Liver (tissue), 9 donors: ENCODE data around the gene GTF3C4. TPM values are rescaled to one million over a fixed set of nuclear protein-coding genes. Genes with fewer than 3 reads are reported as not detected.

Source experiments
- DNase-seq: peaks from one replicate; pipeline ENCODE4 v3.0.0-alpha.2; 2017; ENCODE audit warnings: low spot score
- H3K27ac ChIP-seq, 2 donors: one replicate each; pipeline ENCODE4 v1.7.0; 2013; ENCODE audit warnings: inconsistent platforms in 2 of 2, low read length in 2 of 2, control low read depth in 1 of 2, low read depth in 1 of 2, mild to moderate bottlenecking in 1 of 2
- H3K27me3 ChIP-seq, 4 donors: one replicate each; pipeline versions ENCODE4 v1.6.1 to v1.7.0; 2013; ENCODE audit warnings: low read length in 3 of 4, inconsistent platforms in 1 of 4, mild to moderate bottlenecking in 1 of 4, moderate library complexity in 1 of 4; ENCODE audit not compliant: control insufficient read depth in 4 of 4, insufficient read depth in 4 of 4
- H3K36me3 ChIP-seq, 4 donors: one replicate each; pipeline versions ENCODE4 v1.6.1 to v1.7.0; 2013; ENCODE audit warnings: low read length in 3 of 4, mild to moderate bottlenecking in 3 of 4, low read depth in 1 of 4, moderate library complexity in 1 of 4; ENCODE audit not compliant: control insufficient read depth in 4 of 4, insufficient read depth in 3 of 4
- H3K4me1 ChIP-seq, 4 donors: one replicate each; pipeline versions ENCODE4 v1.6.1 to v1.7.0; 2013; ENCODE audit warnings: low read length in 3 of 4, mild to moderate bottlenecking in 3 of 4, moderate library complexity in 1 of 4; ENCODE audit not compliant: control insufficient read depth in 4 of 4, insufficient read depth in 4 of 4
- H3K4me3 ChIP-seq, 3 donors: one replicate each; pipeline versions ENCODE4 v1.6.1 to v1.7.0; 2013; ENCODE audit warnings: low read length in 3 of 3, control low read depth in 1 of 3, low read depth in 1 of 3, mild to moderate bottlenecking in 1 of 3
- H3K9ac ChIP-seq, 2 donors: one replicate each; pipeline ENCODE4 v1.7.0; 2013; ENCODE audit warnings: low read length in 2 of 2, mild to moderate bottlenecking in 2 of 2, moderate library complexity in 2 of 2, control low read depth in 1 of 2, low read depth in 1 of 2
- H3K9me3 ChIP-seq, 4 donors: one replicate each; pipeline versions ENCODE4 v1.6.1 to v1.7.0; 2013; ENCODE audit warnings: low read length in 3 of 4; ENCODE audit not compliant: control insufficient read depth in 4 of 4
- ATF3 ChIP-seq: IDR thresholded peaks from 2 replicates; pipeline ENCODE4 v1.6.1; 2016; ENCODE audit warnings: antibody characterized with exemption
- CTCF ChIP-seq: fragments of 150-350 bp; IDR thresholded peaks from 2 replicates; pipeline ENCODE4 v1.5.1; 2017; ENCODE audit warnings: improper control_type of control experiment, low read depth, low read length; ENCODE audit not compliant: missing input control
- HNF4A ChIP-seq, 2 donors: conservative IDR thresholded peaks; 2 replicates each; pipeline ENCODE4 v1.6.1; 2016; ENCODE audit warnings: antibody characterized with exemption in 2 of 2, mild to moderate bottlenecking in 2 of 2
- MAX ChIP-seq: IDR thresholded peaks from 2 replicates; pipeline ENCODE4 v1.6.1; 2016; ENCODE audit warnings: antibody characterized with exemption
- RAD21 ChIP-seq, 2 donors: IDR thresholded peaks; 2 replicates each; pipeline ENCODE4 v1.6.1; 2016; ENCODE audit warnings: antibody characterized with exemption in 2 of 2, mild to moderate bottlenecking in 2 of 2
- REST ChIP-seq: IDR thresholded peaks from 2 replicates; pipeline ENCODE4 v1.6.1; 2016; ENCODE audit warnings: antibody characterized with exemption, mild to moderate bottlenecking
- RXRA ChIP-seq, 2 donors: IDR thresholded peaks; 2 replicates each; pipeline ENCODE4 v1.6.1; 2017 to 2018; ENCODE audit warnings: antibody characterized with exemption in 2 of 2, mild to moderate bottlenecking in 1 of 2
- SP1 ChIP-seq: IDR thresholded peaks from 2 replicates; pipeline ENCODE4 v1.6.1; 2018; ENCODE audit warnings: antibody characterized with exemption, mild to moderate bottlenecking
- TAF1 ChIP-seq: conservative IDR thresholded peaks from 2 replicates; pipeline ENCODE4 v1.6.1; 2016; ENCODE audit warnings: antibody characterized with exemption, mild to moderate bottlenecking
- YY1 ChIP-seq: IDR thresholded peaks from 2 replicates; pipeline ENCODE4 v1.6.1; 2016; ENCODE audit warnings: antibody characterized with exemption, mild to moderate bottlenecking
- WGBS: extraction: QIAGEN DNeasy Blood & Tissue Kit; methylation state at CpG from one replicate; pipeline ENCODE4 v1.1.7; 2013; 5-methylcytosine and 5-hydroxymethylcytosine counted together
- polyA plus RNA-seq, 2 donors: library from polyadenylated mRNA; stranded (reverse) in 1 of 2; unstranded in 1 of 2; fragments of 200-250 nt in 1 of 2; fragments of >200 nt in 1 of 2; fragmentation: Nextera tagmentation in 1 of 2; extraction: Ambion mirVana in 1 of 2; gene quantifications; one replicate each; pipeline versions ENCODE4 v1.2.1 to v1.2.3, GENCODE V29; 2013 to 2015
- total RNA-seq, 2 donors: library from RNA; depleted of rRNA; stranded (reverse); fragments of >200 nt; gene quantifications; one replicate each; pipeline ENCODE4 v1.2.3, GENCODE V29; 2014
- donor health status: healthy.
- donor health status: healthy.
- donor health status: healthy.
- donor health status: healthy.
- donor health status: healthy.

The GTF3C4 gene
- total and polyA plus RNA-seq, 4 donors = 1.4 to 7.2 (median 5.0) TPM

GRCh38 chr9:132656299-132656698 is 14.0 kb upstream of the GTF3C4 start:
- 93% methylated on average over 7 of the region's 7 CpGs for WGBS
- Histone ChIP-seq H3K36me3 (peaks cover 1 to 55% (median 39%) of the 10 kb centered on the region in 4 donors), H3K9ac (no peak overlapping the region), H3K27me3 (no peaks in the 10 kb centered on the region), H3K4me3 (no peak overlapping the region), H3K27ac (no peak overlapping the region), H3K4me1 (no peaks in the 10 kb centered on the region), H3K9me3 (no peaks in the 10 kb centered on the region)
- DNase-seq = no peak
- TF ChIP-seq RXRA (IDR thresholded peaks at IDR 0.05) = no peak
- TF ChIP-seq HNF4A (conservative IDR thresholded peaks at IDR 0.05) = no peak
- no peak for TF ChIP-seq SP1
- TF ChIP-seq YY1 = no peak
- TF ChIP-seq ATF3 = no peak
- no peak for TF ChIP-seq REST

- no peak for DNase-seq
- WGBS = 90% methylated on average over 12 of the region's 12 CpGs
- H3K9ac ChIP-seq = no peak overlapping the region
- no peak overlapping the region for H3K27ac ChIP-seq
- TF ChIP-seq CTCF = no peak
- TF ChIP-seq TAF1 = no peak
- H3K4me3 ChIP-seq = no peak overlapping the region
- peaks cover 4 to 39% (median 30%) of the 10 kb centered on the region in 4 donors for H3K36me3 ChIP-seq
- H3K9me3 ChIP-seq = no peaks in the 10 kb centered on the region
- no peaks in the 10 kb centered on the region for H3K4me1 ChIP-seq
- no peaks in the 10 kb centered on the region for H3K27me3 ChIP-seq
Observed at GRCh38 chr9:132662152-132662945, 7.9 kb upstream of the GTF3C4 start.

GRCh38 chr9:132663117-132663516 is 7.1 kb upstream of the GTF3C4 start:
- Histone ChIP-seq H3K9ac (no peak overlapping the region), H3K9me3 (no peaks in the 10 kb centered on the region), H3K27ac (no peak overlapping the region), H3K4me1 (no peaks in the 10 kb centered on the region), H3K36me3 (peaks cover 4 to 31% (median 23%) of the 10 kb centered on the region in 4 donors), H3K4me3 (no peak overlapping the region), H3K27me3 (no peaks in the 10 kb centered on the region)
- DNase-seq = no peak
- WGBS = 86% methylated on average over 11 of the region's 11 CpGs
- TF ChIP-seq RXRA (IDR thresholded peaks at IDR 0.05) = no peak
- no peak for TF ChIP-seq YY1
- no peak for TF ChIP-seq RAD21 (IDR thresholded peaks at IDR 0.05)
- no peak for TF ChIP-seq MAX
- TF ChIP-seq REST = no peak
